HepG2 (cell line): ENCODE measurements around the gene VSNL1. TPM values are rescaled to one million over a fixed set of nuclear protein-coding genes. Genes with fewer than 3 reads are reported as not detected.

Source experiments
- AHR ChIP-seq: IDR thresholded peaks from 2 replicates; pipeline ENCODE4 v1.6.1; 2018; ENCODE audit warnings: missing genetic modification reagents, missing compliant biosample characterization
- DMTF1 ChIP-seq: sonication (generic); formaldehyde crosslinking; IDR thresholded peaks from 2 replicates; pipeline ENCODE4 v1.4.0; 2020; ENCODE audit warnings: mild to moderate bottlenecking, missing genetic modification reagents
- EEA1 ChIP-seq: sonication (generic); formaldehyde crosslinking; IDR thresholded peaks from 2 replicates; pipeline ENCODE4 v1.5.1; 2020; ENCODE audit warnings: mild to moderate bottlenecking, missing genetic modification reagents, borderline replicate concordance
- ELF3 ChIP-seq: IDR thresholded peaks from 2 replicates; pipeline ENCODE4 v1.6.1; 2016; ENCODE audit warnings: missing genetic modification reagents, missing compliant biosample characterization
- EP300 ChIP-seq, 3 experiments: sonication (generic) in 1 of 3; formaldehyde crosslinking in 1 of 3; IDR thresholded peaks; 2 replicates each; pipeline versions ENCODE4 v1.5.1 to v1.6.1; 2011 to 2020; ENCODE audit warnings: low read depth in 2 of 3, low read length in 2 of 3, borderline replicate concordance in 1 of 3, improper control_type of control experiment in 1 of 3, mild to moderate bottlenecking in 1 of 3, missing genetic modification reagents in 1 of 3, moderate library complexity in 1 of 3
- ETS1 ChIP-seq: sonication (generic); formaldehyde crosslinking; IDR thresholded peaks from 2 replicates; pipeline ENCODE4 v1.4.0; 2020; ENCODE audit warnings: missing genetic modification reagents
- FOXA1 ChIP-seq, 2 experiments: fragments of 450-650 bp in 1 of 2; sonication (generic) in 1 of 2; formaldehyde crosslinking in 1 of 2; IDR thresholded peaks; 2 replicates each; pipeline versions ENCODE4 v1.4.0 to v1.6.1; 2016 to 2020; ENCODE audit warnings: missing genetic modification reagents in 1 of 2
- HNRNPH1 ChIP-seq: fragments of 200-400 bp; formaldehyde crosslinking; optimal IDR thresholded peaks from 2 replicates; pipeline ENCODE3; 2017; ENCODE audit warnings: mild to moderate bottlenecking, low read depth, low read length
- IRF2 ChIP-seq: IDR thresholded peaks from 2 replicates; pipeline ENCODE4 v1.6.1; 2018; ENCODE audit warnings: missing genetic modification reagents, missing compliant biosample characterization
- RAD51 ChIP-seq: fragments of 450-650 bp; IDR thresholded peaks from 2 replicates; pipeline ENCODE4 v1.6.1; 2016; ENCODE audit warnings: borderline replicate concordance
- RFX3 ChIP-seq: IDR thresholded peaks from 2 replicates; pipeline ENCODE4 v1.6.1; 2016; ENCODE audit warnings: missing biosample characterization, missing genetic modification reagents
- SAFB2 ChIP-seq: sonication (generic); formaldehyde crosslinking; IDR thresholded peaks from 2 replicates; pipeline ENCODE4 v1.5.1; 2020; ENCODE audit warnings: missing genetic modification reagents, low read depth, mild to moderate bottlenecking, borderline replicate concordance
- SMAD9 ChIP-seq: sonication (generic); formaldehyde crosslinking; IDR thresholded peaks from 2 replicates; pipeline ENCODE4 v1.5.1; 2020; ENCODE audit warnings: mild to moderate bottlenecking, missing genetic modification reagents
- SRSF4 ChIP-seq: fragments of 200-400 bp; formaldehyde crosslinking; IDR thresholded peaks from one replicate; pipeline ENCODE4 v1.6.1; 2018; ENCODE audit warnings: mild to moderate bottlenecking, low read depth, low read length, moderate library complexity; ENCODE audit not compliant: poor library complexity, severe bottlenecking
- ZFYVE20 ChIP-seq: sonication (generic); formaldehyde crosslinking; IDR thresholded peaks from 2 replicates; pipeline ENCODE4 v1.8.0; 2023; ENCODE audit warnings: low read depth, mild to moderate bottlenecking, moderate library complexity, missing genetic modification reagents, borderline replicate concordance
- ZNF264 ChIP-seq: sonication (generic); formaldehyde crosslinking; IDR thresholded peaks from 2 replicates; pipeline ENCODE4 v1.4.0; 2020; ENCODE audit warnings: missing genetic modification reagents
- ZNF33A ChIP-seq: sonication (generic); formaldehyde crosslinking; IDR thresholded peaks from 2 replicates; pipeline ENCODE4 v1.5.1; 2020; ENCODE audit warnings: missing genetic modification reagents, mild to moderate bottlenecking, moderate library complexity, borderline replicate concordance
- ZNF34 ChIP-seq: sonication (generic); formaldehyde crosslinking; IDR thresholded peaks from 2 replicates; pipeline ENCODE4 v1.4.0; 2020; ENCODE audit warnings: mild to moderate bottlenecking, missing genetic modification reagents, borderline replicate concordance
- ZNF513 ChIP-seq: sonication (generic); formaldehyde crosslinking; conservative IDR thresholded peaks from 2 replicates; pipeline ENCODE4 v1.5.0; 2020; ENCODE audit warnings: missing genetic modification reagents
- ZNF781 ChIP-seq: sonication (generic); formaldehyde crosslinking; IDR thresholded peaks from 2 replicates; pipeline ENCODE4 v1.5.1; 2020; ENCODE audit warnings: borderline replicate concordance, mild to moderate bottlenecking, missing genetic modification reagents; ENCODE audit errors: not compliant biosample characterization
- ZSCAN5A ChIP-seq: sonication (generic); formaldehyde crosslinking; IDR thresholded peaks from 2 replicates; pipeline ENCODE4 v1.8.0; 2022; ENCODE audit warnings: mild to moderate bottlenecking, missing genetic modification reagents, borderline replicate concordance
- polyA plus RNA-seq, 8 experiments: library from polyadenylated mRNA; depleted of rRNA in 3 of 8; stranded (reverse) in 7 of 8; unstranded in 1 of 8; fragments of >200 nt; fragmentation: Illumina TruSeq in 4 of 8; extraction: Trizol in 4 of 8; gene quantifications; 2 replicates each; pipeline versions ENCODE4 v1.2.1 to v1.2.3, GENCODE V29; 2011 to 2016; ENCODE audit warnings: low read depth in 4 of 8, missing spikeins in 1 of 8, mixed read lengths in 1 of 8; ENCODE audit not compliant: insufficient read depth in 1 of 8
- total RNA-seq, 5 experiments: library from RNA; depleted of rRNA; stranded (reverse); fragments of >200 nt; fragmentation: Illumina TruSeq; extraction: Trizol; gene quantifications; 2 replicates each; pipeline ENCODE4 v1.2.3, GENCODE V29; 2016; ENCODE audit warnings: low read depth in 1 of 5

Gene VSNL1
- total and polyA plus RNA-seq, 2 of the 13 experiments (the other 11 are each of a cell fraction or from before 2014, with no cell fraction given): 63.2 to 95.9 TPM

- TF ChIP-seq SRSF4: peak; percentile 91
- peak; percentile 90 for TF ChIP-seq IRF2 (CRISPR knock-in tag)
- TF ChIP-seq RAD51: no peak
- TF ChIP-seq ZSCAN5A (CRISPR knock-in tag): peak; percentile 71; the same call in 1 of the 2 replicates
- TF ChIP-seq ZNF781 (CRISPR knock-in tag): no peak
- TF ChIP-seq EP300 (IDR thresholded peaks at IDR 0.05; ENCODE audit: low read depth in 2 of 2, low read length in 2 of 2): 0 out of 4 replicates have a peak, but pooled peaks of 1 of the 2 experiments have one; percentile 18
- peak; percentile 47; the same call in 1 of the 2 replicates for TF ChIP-seq EP300 (CRISPR knock-in tag; IDR thresholded peaks at IDR 0.05; ENCODE audit: borderline replicate concordance)
- no peak for TF ChIP-seq SMAD9 (CRISPR knock-in tag)
- TF ChIP-seq ETS1 (CRISPR knock-in tag): peak; percentile 83
- TF ChIP-seq ZFYVE20 (CRISPR knock-in tag): no peak
- peak; percentile 86; the same call in 1 of the 2 replicates for TF ChIP-seq EEA1 (CRISPR knock-in tag)
- TF ChIP-seq DMTF1 (CRISPR knock-in tag): 0 out of 2 replicates have a peak, but pooled peaks have one; percentile 34
- TF ChIP-seq ZNF33A (CRISPR knock-in tag): 0 out of 2 replicates have a peak, but pooled peaks have one; percentile 71
- TF ChIP-seq HNRNPH1: no peak
- peak; percentile 93 for TF ChIP-seq ZNF264 (CRISPR knock-in tag)
- no peak for TF ChIP-seq RFX3 (CRISPR knock-in tag)
- peak; percentile 91 for TF ChIP-seq SAFB2
- TF ChIP-seq FOXA1 (IDR thresholded peaks at IDR 0.05): no peak
- TF ChIP-seq FOXA1 (CRISPR knock-in tag; IDR thresholded peaks at IDR 0.05): no peak
- TF ChIP-seq ZNF34: no peak
- TF ChIP-seq ZNF513 (CRISPR knock-in tag): peak; percentile 91; the same call in 1 of the 2 replicates
- peak; percentile 92 for TF ChIP-seq AHR (CRISPR knock-in tag)
- peak; percentile 92 for TF ChIP-seq ELF3 (CRISPR knock-in tag)
These were observed 1.5 kb upstream of the VSNL1 start (continued) for GRCh38 chr2:17538844-17539554.
